Measurements from ENCODE around the gene MBP.

DNA sequence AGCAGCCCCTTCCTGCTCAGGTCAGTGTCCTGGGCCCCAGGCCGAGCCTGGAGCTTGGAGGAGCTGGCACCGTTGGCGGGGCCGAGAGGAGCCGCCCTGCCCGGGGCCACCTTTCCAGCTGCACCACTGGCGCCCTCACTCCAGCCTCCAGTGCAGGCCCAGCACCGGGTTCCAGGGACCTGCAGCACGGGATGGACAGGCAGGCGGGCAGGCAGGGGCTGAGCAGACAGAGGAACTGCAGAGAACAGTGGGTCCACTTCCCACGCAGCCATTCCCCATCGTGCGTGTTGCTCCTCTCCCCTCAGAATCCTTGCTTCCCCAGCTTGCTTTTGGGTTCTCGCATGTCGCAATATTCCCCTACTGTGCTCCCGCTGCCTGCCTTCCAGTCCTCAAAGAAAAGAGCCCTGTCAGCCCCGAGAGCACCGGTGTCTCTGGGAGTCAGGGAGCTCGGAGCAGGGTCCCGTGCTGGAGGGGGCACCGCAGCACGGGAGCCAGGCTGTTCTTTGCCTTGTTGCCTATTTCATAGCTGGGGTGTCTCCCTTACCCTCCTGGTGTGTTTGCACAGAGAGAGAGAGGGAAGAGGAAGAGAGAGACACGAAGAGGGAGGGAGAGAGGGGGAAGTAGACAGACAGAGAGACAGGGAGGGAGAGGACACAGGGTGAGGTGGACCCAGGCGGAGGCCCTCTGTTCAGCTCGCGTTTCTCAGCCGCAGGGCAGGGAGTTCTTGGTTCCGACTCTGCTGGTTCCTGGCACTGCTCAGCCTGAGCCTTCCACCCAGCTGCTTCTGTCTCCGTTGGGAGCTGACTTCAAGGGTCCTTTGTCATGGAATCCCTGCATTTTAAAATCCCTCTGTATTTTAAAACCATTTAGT lies 126.0 kb downstream of the MBP start:
- TF ChIP-seq, protein P1, sequence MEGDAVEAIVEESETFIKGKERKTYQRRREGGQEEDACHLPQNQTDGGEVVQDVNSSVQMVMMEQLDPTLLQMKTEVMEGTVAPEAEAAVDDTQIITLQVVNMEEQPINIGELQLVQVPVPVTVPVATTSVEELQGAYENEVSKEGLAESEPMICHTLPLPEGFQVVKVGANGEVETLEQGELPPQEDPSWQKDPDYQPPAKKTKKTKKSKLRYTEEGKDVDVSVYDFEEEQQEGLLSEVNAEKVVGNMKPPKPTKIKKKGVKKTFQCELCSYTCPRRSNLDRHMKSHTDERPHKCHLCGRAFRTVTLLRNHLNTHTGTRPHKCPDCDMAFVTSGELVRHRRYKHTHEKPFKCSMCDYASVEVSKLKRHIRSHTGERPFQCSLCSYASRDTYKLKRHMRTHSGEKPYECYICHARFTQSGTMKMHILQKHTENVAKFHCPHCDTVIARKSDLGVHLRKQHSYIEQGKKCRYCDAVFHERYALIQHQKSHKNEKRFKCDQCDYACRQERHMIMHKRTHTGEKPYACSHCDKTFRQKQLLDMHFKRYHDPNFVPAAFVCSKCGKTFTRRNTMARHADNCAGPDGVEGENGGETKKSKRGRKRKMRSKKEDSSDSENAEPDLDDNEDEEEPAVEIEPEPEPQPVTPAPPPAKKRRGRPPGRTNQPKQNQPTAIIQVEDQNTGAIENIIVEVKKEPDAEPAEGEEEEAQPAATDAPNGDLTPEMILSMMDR (IDR thresholded peaks at IDR 0.05), result no peak
- no peak for TF ChIP-seq POLR2A (IDR thresholded peaks at IDR 0.05)

Data from lower leg skin (tissue), 3 donors.